Body of pancreas (tissue), 4 donors: Measurements from ENCODE around the gene FBXO11.

Experiments
- CTCF ChIP-seq, 7 experiments: fragments of 450-650 bp in 4 of 7; fragments of 200-600 bp in 3 of 7; sonication (generic) in 3 of 7; IDR thresholded peaks; one replicate each; pipeline ENCODE4 v1.5.1; 2016 to 2019; ENCODE audit warnings: antibody characterized with exemption in 7 of 7
- POLR2A ChIP-seq, 3 donors: fragments of 450-650 bp; IDR thresholded peaks; one replicate each; pipeline ENCODE4 v1.6.1; 2016; ENCODE audit warnings: antibody characterized with exemption in 3 of 3, mild to moderate bottlenecking in 2 of 3

- TF ChIP-seq CTCF (IDR thresholded peaks at IDR 0.05) = no peak
- no peak for TF ChIP-seq POLR2A (IDR thresholded peaks at IDR 0.05)
Observed at GRCh38 chr2:47811668-47812067, 94.6 kb downstream of the FBXO11 start.
